Peyer's patch (tissue), 4 donors: ENCODE results near the gene A3GALT2. TPM values are rescaled to one million over a fixed set of nuclear protein-coding genes. Genes with fewer than 3 reads are reported as not detected.

Experiments used
- DNase-seq, 3 donors: peaks; one replicate each; pipeline ENCODE4 v3.0.0-alpha.2; 2017 to 2019
- H3K27ac ChIP-seq, 4 donors: fragments of 200-600 bp; sonication (generic); one replicate each; pipeline ENCODE4 v1.5.1; 2016 to 2019
- H3K27me3 ChIP-seq, 2 donors: fragments of 200-600 bp; sonication (generic); one replicate each; pipeline ENCODE4 v1.5.1; 2019
- H3K36me3 ChIP-seq, 3 donors: fragments of 200-600 bp; sonication (generic); one replicate each; pipeline ENCODE4 v1.5.1; 2016 to 2019
- H3K4me1 ChIP-seq, 4 donors: fragments of 200-600 bp; sonication (generic); one replicate each; pipeline ENCODE4 v1.5.1; 2016 to 2019
- H3K4me3 ChIP-seq, 4 donors: fragments of 200-600 bp; sonication (generic); 1 replicate in 3 of 4; 2 replicates in 1 of 4; pipeline ENCODE4 v1.5.1; 2016 to 2019; ENCODE audit warnings: mild to moderate bottlenecking in 1 of 4
- H3K9me3 ChIP-seq, 4 donors: fragments of 200-600 bp; sonication (generic); one replicate each; pipeline ENCODE4 v1.5.1; 2016 to 2019; ENCODE audit warnings: mild to moderate bottlenecking in 1 of 4
- POLR2A ChIP-seq, 2 donors: fragments of 450-650 bp; IDR thresholded peaks; one replicate each; pipeline ENCODE4 v1.5.1; 2017; ENCODE audit warnings: antibody characterized with exemption in 2 of 2, mild to moderate bottlenecking in 2 of 2, moderate library complexity in 2 of 2
- total RNA-seq, 4 donors: library from RNA; depleted of rRNA; stranded (reverse); fragments of >200 nt; gene quantifications; one replicate each; pipeline ENCODE4 v1.1.0, GENCODE V29; 2016
- TF ChIP-seq, protein P1 (sequence below), 6 experiments: fragments of 450-650 bp in 4 of 6; fragments of 200-600 bp in 2 of 6; sonication (generic) in 1 of 6; IDR thresholded peaks; one replicate each; pipeline ENCODE4 v1.5.1; 2017 to 2019; ENCODE audit warnings: antibody characterized with exemption in 6 of 6, mild to moderate bottlenecking in 3 of 6, moderate library complexity in 1 of 6

Gene A3GALT2
- total RNA-seq, 4 donors from 2014 or later = not detected

DNA sequence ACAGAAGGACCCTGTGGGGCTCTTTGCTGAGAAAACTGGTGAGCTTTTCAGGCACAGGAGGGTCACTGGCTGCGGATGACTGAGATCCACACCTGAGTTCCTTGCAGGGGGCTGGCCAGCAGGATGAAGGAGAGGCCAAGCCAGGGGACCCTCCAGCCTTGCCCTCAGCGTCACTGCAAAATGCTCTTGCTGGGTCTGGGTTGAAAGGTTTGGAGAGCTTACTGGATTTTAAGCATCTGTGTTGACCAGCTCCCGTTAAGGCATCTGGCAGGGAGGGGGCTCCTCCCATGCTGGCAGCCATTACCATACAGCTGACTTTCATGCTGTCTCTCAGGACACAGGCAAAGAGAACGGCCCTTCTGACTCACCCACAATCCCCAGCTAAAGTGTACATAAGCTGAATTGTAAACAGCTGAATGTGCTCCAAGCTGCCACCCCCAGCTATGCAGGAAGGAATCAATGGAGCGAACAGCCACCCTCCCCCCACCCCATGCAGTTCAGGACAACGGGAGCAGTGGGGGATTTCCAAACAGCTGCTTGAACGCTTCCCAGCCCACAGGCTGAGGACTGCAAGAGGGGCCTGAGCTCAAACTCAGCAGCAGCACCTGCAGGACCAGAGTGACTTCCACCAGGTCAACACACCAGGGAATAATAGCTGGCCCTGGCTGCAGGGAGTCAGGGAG, 21.3 kb upstream of the A3GALT2 start:
- TF ChIP-seq, protein P1, sequence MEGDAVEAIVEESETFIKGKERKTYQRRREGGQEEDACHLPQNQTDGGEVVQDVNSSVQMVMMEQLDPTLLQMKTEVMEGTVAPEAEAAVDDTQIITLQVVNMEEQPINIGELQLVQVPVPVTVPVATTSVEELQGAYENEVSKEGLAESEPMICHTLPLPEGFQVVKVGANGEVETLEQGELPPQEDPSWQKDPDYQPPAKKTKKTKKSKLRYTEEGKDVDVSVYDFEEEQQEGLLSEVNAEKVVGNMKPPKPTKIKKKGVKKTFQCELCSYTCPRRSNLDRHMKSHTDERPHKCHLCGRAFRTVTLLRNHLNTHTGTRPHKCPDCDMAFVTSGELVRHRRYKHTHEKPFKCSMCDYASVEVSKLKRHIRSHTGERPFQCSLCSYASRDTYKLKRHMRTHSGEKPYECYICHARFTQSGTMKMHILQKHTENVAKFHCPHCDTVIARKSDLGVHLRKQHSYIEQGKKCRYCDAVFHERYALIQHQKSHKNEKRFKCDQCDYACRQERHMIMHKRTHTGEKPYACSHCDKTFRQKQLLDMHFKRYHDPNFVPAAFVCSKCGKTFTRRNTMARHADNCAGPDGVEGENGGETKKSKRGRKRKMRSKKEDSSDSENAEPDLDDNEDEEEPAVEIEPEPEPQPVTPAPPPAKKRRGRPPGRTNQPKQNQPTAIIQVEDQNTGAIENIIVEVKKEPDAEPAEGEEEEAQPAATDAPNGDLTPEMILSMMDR (IDR thresholded peaks at IDR 0.05) = no peak
- TF ChIP-seq POLR2A (IDR thresholded peaks at IDR 0.05) = no peak
- Histone ChIP-seq H3K36me3 (no peaks in the 10 kb centered on the region), H3K27ac (peak overlapping the region; percentile 50 to 100 (median 74)), H3K9me3 (no peaks in the 10 kb centered on the region), H3K4me1 (peaks cover 0 to 92% (median 13%) of the 10 kb centered on the region in 4 donors), H3K4me3 (peak overlapping the region in 2 of 4 donors; percentile 4 to 19), H3K27me3 (no peaks in the 10 kb centered on the region)
- DNase-seq = peak in 2 of 3 donors; percentile 67 to 83

DNA sequence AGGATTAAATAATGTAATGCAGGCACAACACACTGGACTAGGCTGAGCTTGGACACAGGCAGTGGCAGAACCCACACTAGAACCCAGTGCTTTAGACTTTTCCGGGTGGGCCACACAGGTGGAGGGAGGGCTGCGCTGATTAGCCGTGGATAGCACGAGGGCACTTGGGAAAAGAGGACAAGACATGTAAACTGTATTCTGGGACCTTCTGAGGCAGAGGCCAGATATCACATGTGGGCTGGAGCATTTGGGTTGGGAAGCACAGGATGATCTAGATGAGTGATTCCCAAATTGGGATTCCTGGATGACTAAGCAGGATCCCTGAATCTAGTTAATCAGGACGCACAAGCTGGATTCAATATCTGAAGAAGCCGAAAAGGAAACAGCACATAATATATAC, 20.3 kb upstream of the A3GALT2 start:
- Histone ChIP-seq H3K27ac (peak overlapping the region in 3 of 4 donors; percentile 50 to 100 (median 84)), H3K36me3 (no peaks in the 10 kb centered on the region), H3K4me1 (peaks cover 0 to 92% (median 13%) of the 10 kb centered on the region in 4 donors), H3K4me3 (no peak overlapping the region), H3K9me3 (no peaks in the 10 kb centered on the region), H3K27me3 (no peaks in the 10 kb centered on the region)
- TF ChIP-seq POLR2A (IDR thresholded peaks at IDR 0.05) = no peak
- TF ChIP-seq, protein P1 (IDR thresholded peaks at IDR 0.05) = no peak
- DNase-seq = no peak

DNA sequence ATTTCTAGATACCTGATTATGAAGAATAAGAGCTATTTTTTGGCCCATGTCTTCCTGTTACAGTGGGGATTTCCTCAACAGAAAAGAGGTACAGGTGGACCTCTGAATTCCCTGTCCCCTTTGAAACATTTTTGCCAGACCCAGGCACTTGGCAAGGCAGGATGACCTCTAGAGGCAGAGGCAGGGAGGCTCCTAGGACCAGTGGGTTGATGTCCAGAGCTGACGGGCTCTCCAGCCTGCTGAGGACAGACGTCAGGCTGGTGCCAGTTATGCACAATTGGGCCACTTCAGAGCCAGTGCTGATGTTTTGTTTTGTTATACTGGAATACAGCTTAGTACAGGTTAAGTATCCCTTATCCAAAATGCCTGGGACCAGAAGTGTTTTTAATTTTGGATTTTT, 18.5 kb upstream of the A3GALT2 start:
- H3K4me3 ChIP-seq = no peak overlapping the region
- no peaks in the 10 kb centered on the region for H3K27me3 ChIP-seq
- DNase-seq = no peak
- no peaks in the 10 kb centered on the region for H3K9me3 ChIP-seq
- H3K36me3 ChIP-seq = no peaks in the 10 kb centered on the region
- peaks cover 0 to 92% (median 13%) of the 10 kb centered on the region in 4 donors for H3K4me1 ChIP-seq
- TF ChIP-seq, protein P1 (IDR thresholded peaks at IDR 0.05) = no peak
- TF ChIP-seq POLR2A (IDR thresholded peaks at IDR 0.05) = no peak
- peak overlapping the region; percentile 51 to 100 (median 80) for H3K27ac ChIP-seq

DNA sequence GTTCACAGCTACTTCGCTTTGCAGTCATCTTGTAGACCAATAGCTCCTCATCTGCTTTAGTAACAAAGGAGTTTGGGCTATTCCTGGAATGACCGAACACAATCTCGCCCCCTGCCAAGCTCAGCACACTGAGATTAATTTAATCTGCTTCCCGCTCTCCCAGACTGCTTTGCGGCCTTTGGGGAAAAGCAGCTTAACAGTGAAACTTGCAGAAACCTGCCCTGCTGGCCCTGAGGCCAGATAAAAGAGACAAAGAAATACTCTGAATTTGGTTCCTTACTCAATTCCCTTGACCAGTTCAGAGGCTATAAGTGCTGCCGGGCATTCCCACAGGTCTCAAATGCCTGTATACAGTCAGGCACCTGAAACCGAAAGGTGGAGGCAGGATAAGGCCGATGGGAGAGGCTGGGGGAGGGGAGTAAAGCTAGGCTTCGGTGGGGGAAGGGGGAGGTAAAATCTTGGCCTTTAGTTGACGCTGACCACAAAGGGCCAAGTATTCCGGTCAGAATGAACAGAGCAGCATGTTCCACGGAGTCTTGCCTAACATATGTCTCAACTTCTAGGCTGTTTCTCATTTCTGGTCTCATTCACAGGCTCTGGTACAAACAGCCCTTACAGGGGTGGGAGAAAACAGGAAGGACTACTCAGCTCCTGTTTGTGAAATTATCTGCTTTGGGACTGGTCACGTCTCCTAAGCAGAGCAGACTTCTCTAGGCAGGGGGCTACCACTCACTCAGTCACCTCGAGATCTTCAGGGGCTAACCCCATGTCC, 17.7 kb upstream of the A3GALT2 start:
- H3K36me3 ChIP-seq = peaks cover 0 to under 1% (median 0%) of the 10 kb centered on the region in 3 donors
- no peaks in the 10 kb centered on the region for H3K9me3 ChIP-seq
- peaks cover 0 to 90% (median 13%) of the 10 kb centered on the region in 4 donors for H3K4me1 ChIP-seq
- DNase-seq = peak in 1 of 3 donors; percentile 70
- H3K27me3 ChIP-seq = no peaks in the 10 kb centered on the region
- no peak for TF ChIP-seq POLR2A (IDR thresholded peaks at IDR 0.05)
- TF ChIP-seq, protein P1 (IDR thresholded peaks at IDR 0.05) = no peak
- peak overlapping the region in 1 of 4 donors; percentile 20 for H3K4me3 ChIP-seq
- peak overlapping the region; percentile 51 to 100 (median 80) for H3K27ac ChIP-seq

DNA sequence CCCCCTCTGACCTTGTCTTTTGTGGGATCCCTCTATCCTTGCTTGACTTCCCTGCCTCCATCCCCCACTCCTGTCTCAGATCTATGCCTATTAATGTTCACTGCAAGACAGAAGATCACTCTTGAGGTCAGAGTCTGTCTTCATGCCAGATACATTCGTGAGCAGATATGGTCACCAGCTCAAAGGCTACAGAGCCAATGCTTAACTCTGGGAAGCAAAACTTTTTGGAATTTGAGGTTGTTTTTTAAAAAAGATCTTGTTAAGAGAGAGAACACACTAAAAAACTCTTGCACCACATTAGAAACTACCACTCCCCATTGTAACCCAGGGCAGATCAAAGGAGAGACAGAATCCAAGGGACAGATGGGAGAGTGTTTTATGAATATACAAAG, 17.1 kb upstream of the A3GALT2 start:
- Histone ChIP-seq H3K36me3 (peaks cover 0 to 7% (median 0%) of the 10 kb centered on the region in 3 donors), H3K9me3 (no peaks in the 10 kb centered on the region), H3K4me3 (peak overlapping the region in 1 of 4 donors; percentile 20), H3K27ac (peak overlapping the region; percentile 51 to 100 (median 80)), H3K4me1 (peaks cover 0 to 91% (median 13%) of the 10 kb centered on the region in 4 donors), H3K27me3 (no peaks in the 10 kb centered on the region)
- peak in 1 of 2 donors; percentile 23 for TF ChIP-seq POLR2A (IDR thresholded peaks at IDR 0.05)
- TF ChIP-seq, protein P1 (IDR thresholded peaks at IDR 0.05) = no peak
- DNase-seq = no peak
